ENCODE measurements around the gene RAB10. TPM values are rescaled to one million over a fixed set of nuclear protein-coding genes. Genes with fewer than 3 reads are reported as not detected.

Gene RAB10
- total and polyA plus RNA-seq, 2 of the 13 experiments (the other 11 are each of a cell fraction or from before 2014, with no cell fraction given), result 48.2 to 120 TPM

- no peak for TF ChIP-seq NONO (IDR thresholded peaks at IDR 0.05)
- peak; percentile 52; the same call in 1 of the 2 replicates for TF ChIP-seq NONO (CRISPR knock-in tag; conservative IDR thresholded peaks at IDR 0.05)
- TF ChIP-seq ATF7-NPFF (CRISPR knock-in tag; IDR thresholded peaks at IDR 0.05; ENCODE audit: low read depth), result 0 out of 2 replicates have a peak, but pooled peaks have one; percentile 43
- 0 out of 2 replicates have a peak, but pooled peaks have one; percentile 39 for TF ChIP-seq ZC3H13 (CRISPR knock-in tag; IDR thresholded peaks at IDR 0.05)
- TF ChIP-seq SAP130 (CRISPR knock-in tag; IDR thresholded peaks at IDR 0.05; ENCODE audit: low read depth), result no peak
- no peak for TF ChIP-seq TAF15 (IDR thresholded peaks at IDR 0.05; ENCODE audit: low read depth, low read length, poor library complexity, severe bottlenecking)
- 0 out of 2 replicates have a peak, but pooled peaks have one; percentile 69 for TF ChIP-seq ZNF672 (CRISPR knock-in tag; IDR thresholded peaks at IDR 0.05)
- no peak; the same call in 1 of the 2 replicates for TF ChIP-seq TEAD2 (CRISPR knock-in tag; IDR thresholded peaks at IDR 0.05)
- TF ChIP-seq TBX2 (CRISPR knock-in tag; IDR thresholded peaks at IDR 0.05; ENCODE audit: borderline replicate concordance), result no peak
- TF ChIP-seq SUZ12 (IDR thresholded peaks at IDR 0.05; ENCODE audit: low read depth, low read length), result no peak
- TF ChIP-seq STAG1 (CRISPR knock-in tag; IDR thresholded peaks at IDR 0.05), result peak; percentile 26; the same call in 1 of the 2 replicates
- peak; percentile 60 for TF ChIP-seq CTCF (CRISPR knock-in tag; IDR thresholded peaks at IDR 0.05)
These were observed 150.8 kb downstream of the RAB10 start (continued) for GRCh38 chr2:26184555-26185303.

All from HepG2 (cell line).